ENCODE results near the gene VN1R4.

GRCh38 chr19:53285087-53285486 is 17.6 kb upstream of the VN1R4 start:
- TF ChIP-seq CTCF (IDR thresholded peaks at IDR 0.05) (no peak), ZFX (IDR thresholded peaks at IDR 0.05; ENCODE audit: borderline replicate concordance) (no peak)
